ENCODE measurements around the gene SETBP1. TPM values are rescaled to one million over a fixed set of nuclear protein-coding genes. Genes with fewer than 3 reads are reported as not detected.

Gene SETBP1
- total RNA-seq, 1 donor: 2.6 TPM

- H3K4me3 ChIP-seq (ENCODE audit: low read depth, low read length): no peak overlapping the region
- DNase-seq (ENCODE audit: low read depth): peak; percentile 12
- no peak for TF ChIP-seq CTCF (IDR thresholded peaks at IDR 0.05; ENCODE audit: insufficient read depth, low read depth, low read length)
Measured at GRCh38 chr18:44788334-44788733, 107.6 kb downstream of the SETBP1 start.

- no peak overlapping the region for H3K4me3 ChIP-seq (ENCODE audit: low read depth, low read length)
- DNase-seq (ENCODE audit: low read depth): peak; percentile 82
- TF ChIP-seq CTCF (IDR thresholded peaks at IDR 0.05; ENCODE audit: insufficient read depth, low read depth, low read length): no peak
Measured at GRCh38 chr18:44789710-44790109, 109.0 kb downstream of the SETBP1 start.

GRCh38 chr18:44790860-44791259, 110.2 kb downstream of the SETBP1 start:
- H3K4me3 ChIP-seq (ENCODE audit: low read depth, low read length): no peak overlapping the region
- TF ChIP-seq CTCF (IDR thresholded peaks at IDR 0.05; ENCODE audit: insufficient read depth, low read depth, low read length): no peak
- DNase-seq (ENCODE audit: low read depth): no peak

- H3K4me3 ChIP-seq (ENCODE audit: low read depth, low read length): no peak overlapping the region
- DNase-seq (ENCODE audit: low read depth): no peak
- TF ChIP-seq CTCF (IDR thresholded peaks at IDR 0.05; ENCODE audit: insufficient read depth, low read depth, low read length): no peak
Measured at GRCh38 chr18:44791520-44791919, 110.8 kb downstream of the SETBP1 start.

- no peak for DNase-seq (ENCODE audit: low read depth)
- no peak overlapping the region for H3K4me3 ChIP-seq (ENCODE audit: low read depth, low read length)
- TF ChIP-seq CTCF (IDR thresholded peaks at IDR 0.05; ENCODE audit: insufficient read depth, low read depth, low read length): no peak
Measured at GRCh38 chr18:44792456-44793061, 111.9 kb downstream of the SETBP1 start.

GRCh38 chr18:44793194-44793593, 112.5 kb downstream of the SETBP1 start:
- TF ChIP-seq CTCF (IDR thresholded peaks at IDR 0.05; ENCODE audit: insufficient read depth, low read depth, low read length): no peak
- no peak for DNase-seq (ENCODE audit: low read depth)

GRCh38 chr18:44793685-44794084, 113.0 kb downstream of the SETBP1 start:
- no peak for DNase-seq (ENCODE audit: low read depth)
- TF ChIP-seq CTCF (IDR thresholded peaks at IDR 0.05; ENCODE audit: insufficient read depth, low read depth, low read length): no peak

More at GRCh38 chr18:44793194-44793593, 112.5 kb downstream of the SETBP1 start:
- H3K4me3 ChIP-seq (ENCODE audit: low read depth, low read length): no peak overlapping the region

More at GRCh38 chr18:44793685-44794084, 113.0 kb downstream of the SETBP1 start:
- no peak overlapping the region for H3K4me3 ChIP-seq (ENCODE audit: low read depth, low read length)
